GM10847 (cell line): ENCODE data around the gene SNX18.

Source experiments
- POLR2A ChIP-seq: IDR thresholded peaks from 2 replicates; pipeline ENCODE4 v1.6.1; 2011; ENCODE audit not compliant: insufficient read length; ENCODE audit errors: extremely low read depth

The SNX18 gene

DNA sequence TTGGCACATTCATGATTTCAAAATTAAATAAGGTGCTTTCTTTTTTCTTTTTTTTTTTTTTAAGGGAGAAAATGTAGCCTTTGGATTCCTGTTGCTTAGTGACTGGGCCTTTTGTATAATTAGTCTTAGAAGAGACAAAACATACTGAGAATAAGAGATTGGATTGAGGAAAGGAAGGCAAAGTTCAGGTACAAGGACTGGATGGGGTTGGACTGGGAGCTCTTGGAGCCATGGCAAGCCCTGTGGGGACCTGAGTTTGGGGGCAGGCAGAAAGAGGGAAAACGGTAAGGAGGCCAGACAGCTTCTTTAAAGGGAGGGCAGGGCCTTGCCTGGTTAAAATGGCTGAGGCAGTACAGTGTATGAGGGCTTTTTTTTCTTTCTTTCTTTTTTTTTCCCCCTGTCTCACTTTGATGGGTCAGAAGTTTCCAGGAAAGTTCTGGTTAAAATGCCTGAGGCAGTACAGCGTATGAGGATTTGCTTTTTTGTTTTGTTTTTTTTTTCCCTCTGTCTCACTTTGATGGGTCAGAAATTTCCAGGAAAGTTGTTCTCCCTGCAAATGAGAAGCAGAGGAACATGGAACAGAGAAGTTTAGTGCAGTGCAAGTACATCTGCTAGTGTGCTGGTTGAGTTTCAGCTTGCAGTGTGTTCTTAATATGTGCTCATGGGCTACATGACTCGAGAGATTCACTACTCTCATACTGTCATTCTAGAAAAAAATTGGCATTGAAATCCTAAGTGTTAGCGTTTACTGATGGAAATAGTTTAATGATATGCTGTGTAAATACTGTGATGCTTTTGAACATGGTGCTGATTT lies 16.8 kb downstream of the SNX18 start:
- no peak for TF ChIP-seq POLR2A

DNA sequence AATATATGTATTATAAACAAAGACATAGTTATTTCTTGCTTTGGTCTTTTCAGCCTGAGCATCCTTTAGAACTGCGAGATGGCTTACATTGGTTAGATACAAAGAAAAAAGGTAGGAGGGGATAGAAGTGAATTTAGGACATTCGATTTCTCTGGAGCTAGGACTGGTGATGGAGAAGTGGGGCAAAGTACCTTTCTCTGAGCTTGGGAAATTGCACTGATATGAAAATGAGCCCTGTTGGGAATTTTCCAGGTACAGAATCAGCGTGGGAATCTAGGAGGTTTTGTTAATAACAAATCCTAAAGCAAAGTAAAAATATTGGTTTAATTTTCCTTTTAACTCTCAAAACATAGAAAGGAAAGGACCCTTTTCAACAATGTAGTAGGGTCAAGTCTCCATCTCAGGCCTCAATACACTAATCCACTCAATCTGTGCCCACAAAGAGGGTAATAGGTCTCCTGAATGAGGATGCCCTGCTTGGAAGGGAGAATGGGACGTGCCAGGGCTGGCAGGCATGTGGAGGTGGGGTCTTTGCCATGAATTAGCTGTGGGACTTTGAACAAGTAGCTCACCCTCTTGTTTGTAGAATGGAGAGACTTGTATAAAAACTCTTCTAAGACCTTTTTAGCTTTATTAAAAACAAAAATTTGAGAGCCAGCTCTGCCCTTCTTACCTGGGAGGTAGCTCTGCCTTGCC lies 17.7 kb downstream of the SNX18 start:
- no peak for TF ChIP-seq POLR2A

DNA sequence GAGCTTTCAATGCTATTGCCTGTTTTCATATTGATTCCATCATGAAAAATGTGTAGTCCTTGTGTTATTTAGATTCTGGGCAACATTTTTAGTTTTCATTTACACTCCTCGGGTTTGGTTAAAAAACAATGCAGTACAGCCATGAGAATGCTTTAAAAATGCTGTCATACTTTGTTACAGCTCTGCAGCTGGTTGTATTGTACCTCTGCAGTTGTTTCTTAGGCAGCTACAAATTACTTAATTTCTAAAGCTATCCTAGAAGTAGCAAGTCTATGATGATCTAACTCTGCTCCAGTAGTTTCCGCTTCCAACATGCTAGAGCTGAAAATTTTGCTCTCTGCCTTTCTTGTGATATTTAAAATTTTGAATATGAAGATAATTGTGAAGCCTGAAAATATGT lies 20.2 kb downstream of the SNX18 start:
- TF ChIP-seq POLR2A = no peak

DNA sequence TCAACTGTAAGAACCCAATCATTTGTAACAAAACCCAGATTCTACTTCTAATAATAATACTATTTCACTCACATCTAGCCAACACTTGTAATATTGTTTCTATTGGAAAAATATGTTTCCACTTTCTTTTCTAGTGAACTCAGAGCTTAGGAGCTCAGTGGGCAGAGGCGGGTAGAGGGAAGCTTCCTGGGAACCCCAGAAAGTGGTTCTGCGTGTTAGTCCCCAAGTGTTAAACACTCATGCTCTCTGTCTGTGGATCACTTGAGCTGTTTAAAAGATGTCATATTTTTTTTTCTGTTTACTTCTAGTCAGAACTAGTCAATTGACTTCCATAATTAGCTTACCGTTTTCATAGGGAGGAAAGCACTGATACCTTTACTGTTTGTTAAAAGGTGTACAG lies 20.6 kb downstream of the SNX18 start:
- no peak for TF ChIP-seq POLR2A

DNA sequence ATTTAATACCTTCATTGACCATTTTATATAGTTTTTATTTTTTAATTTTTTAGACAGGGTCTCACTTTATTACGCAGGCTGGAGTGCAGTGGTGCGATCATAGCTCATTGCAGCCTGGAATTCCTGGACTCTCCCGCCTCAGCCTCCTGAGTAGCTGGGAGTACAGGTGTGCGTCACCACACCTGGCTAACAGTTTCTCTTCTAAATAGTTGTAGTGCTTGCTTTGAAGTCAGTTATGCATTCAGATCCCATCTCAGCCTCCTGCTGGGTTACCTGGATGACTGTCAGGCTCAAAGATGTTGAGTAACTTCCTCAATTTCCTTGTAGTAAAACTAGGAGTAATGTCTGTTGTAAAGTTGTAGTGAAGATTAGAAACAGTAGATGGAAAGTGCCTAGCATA lies 21.4 kb downstream of the SNX18 start:
- TF ChIP-seq POLR2A = no peak

DNA sequence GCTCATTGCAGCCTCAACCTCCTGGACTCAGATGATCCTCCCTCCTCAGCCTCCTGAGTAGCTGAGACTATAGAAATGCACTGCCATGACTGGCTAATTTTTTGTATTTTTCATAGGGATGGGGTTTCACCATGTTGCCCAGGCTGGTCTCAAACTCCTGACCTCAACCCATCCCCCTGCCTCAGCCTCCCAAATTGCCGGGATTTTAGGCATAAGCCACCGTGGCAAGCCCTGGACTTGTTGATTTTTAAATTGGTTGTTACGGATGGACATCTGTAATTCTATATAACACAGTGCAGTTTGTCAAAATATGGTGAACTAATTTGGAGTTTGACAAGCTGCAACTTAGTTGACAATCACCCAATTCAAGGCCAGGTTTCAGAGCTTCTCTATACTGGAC lies 22.7 kb downstream of the SNX18 start:
- no peak for TF ChIP-seq POLR2A

DNA sequence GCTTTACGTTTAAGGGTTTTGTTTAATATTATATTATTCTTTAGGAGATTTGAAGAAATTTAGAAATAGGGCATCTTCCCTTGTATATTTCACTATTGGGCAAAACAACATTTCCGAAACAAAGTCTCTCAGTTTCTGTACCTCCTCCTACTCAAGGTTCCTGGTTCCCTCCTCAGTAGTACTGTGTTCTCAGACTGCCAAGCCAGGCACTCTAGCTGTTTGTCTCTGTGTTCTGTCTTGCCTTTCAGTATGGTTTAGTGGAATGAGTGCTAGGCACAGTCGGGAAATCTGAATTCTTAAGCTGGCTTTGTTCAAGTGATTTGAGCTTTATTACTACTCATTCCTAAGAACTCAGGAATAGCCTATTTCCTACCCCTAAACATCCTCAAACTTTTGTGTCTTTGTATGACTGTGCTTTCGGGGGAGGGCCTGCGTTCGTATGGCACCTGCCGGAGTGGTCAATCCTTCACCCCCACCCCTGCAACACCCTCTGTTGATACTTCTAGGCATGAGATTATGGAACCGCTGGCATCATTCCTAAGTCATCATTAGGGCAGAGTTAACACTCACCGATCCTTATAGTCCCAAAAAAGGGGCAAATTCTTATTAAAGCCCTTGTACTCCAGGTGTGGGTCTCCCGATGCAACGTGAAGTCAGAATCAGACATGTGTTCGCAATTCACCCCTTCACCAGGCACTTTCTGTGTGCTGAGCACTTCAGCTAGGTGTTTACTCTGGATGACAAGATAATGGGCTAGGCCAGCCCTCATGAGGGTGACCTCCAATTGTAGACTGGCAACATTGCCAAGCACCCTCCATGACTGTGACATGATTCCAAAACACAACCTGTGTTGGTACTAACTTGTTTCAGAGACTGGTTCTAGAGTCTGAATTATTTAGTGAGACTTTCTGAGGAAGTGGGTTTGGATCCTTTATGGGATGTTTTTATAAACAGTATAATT lies 24.5 kb downstream of the SNX18 start:
- TF ChIP-seq POLR2A = no peak

DNA sequence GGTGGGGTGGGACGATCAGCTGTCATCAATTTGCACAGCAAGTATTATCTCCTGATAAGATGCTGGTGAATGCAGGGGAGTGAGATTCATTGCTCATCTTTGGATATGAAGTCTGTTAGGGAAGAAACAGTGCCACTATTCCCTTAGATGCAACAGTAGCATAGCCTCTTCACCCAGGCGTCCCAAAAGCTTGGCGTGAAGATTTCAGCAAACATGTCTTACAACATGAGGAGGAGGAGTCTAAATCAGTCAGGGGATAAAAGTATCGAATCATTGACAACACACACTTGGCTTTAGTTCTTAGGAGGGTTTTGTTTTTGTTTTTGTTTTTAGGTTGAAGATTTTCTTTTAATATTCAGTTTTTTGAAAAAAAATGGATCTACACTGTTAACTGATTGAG lies 26.5 kb downstream of the SNX18 start:
- no peak for TF ChIP-seq POLR2A

DNA sequence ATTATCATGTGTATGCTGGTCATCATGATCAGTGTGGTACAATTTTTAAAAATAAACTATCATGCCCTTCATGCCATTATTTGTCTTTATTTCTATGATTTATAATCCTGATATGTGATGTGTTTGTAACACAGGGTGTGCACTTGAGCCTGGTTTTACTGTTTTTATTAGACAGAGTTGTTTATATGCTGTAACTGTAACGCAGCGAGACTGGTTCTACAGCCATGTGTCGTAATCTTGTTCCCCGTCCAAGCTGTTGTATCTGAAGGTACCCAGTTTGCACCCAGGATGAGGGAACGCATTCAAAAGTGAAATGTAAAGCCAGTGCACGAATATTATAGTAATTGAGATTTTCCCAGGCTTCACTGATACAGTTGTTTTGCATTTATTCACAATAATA lies 28.2 kb downstream of the SNX18 start:
- TF ChIP-seq POLR2A = no peak

DNA sequence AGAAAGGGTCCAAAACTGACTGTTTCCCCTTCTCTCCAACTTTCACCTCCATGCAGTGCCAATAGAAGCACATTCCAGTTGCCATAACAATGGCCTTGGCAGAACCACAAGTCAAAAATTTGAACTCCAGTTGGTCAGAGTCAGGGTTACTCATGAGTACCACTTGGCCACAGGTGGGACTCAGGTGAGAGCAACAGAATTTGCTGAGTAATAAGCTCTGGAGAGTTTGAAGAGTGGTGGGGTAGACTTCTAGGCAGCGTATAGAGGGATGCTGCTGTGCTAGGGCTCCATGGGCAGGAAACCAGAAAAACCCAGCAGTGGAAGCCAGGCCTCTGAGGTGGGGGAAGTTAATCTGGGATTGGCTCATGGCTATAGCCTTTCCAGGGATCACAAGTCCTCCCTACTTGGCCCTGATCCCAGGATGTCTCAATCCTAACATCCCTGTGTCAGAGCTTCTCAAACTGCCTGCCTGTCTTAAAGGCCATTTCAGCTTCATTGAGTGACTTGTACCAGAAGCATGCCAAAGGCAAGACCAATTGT lies 30.2 kb downstream of the SNX18 start:
- TF ChIP-seq POLR2A = no peak

DNA sequence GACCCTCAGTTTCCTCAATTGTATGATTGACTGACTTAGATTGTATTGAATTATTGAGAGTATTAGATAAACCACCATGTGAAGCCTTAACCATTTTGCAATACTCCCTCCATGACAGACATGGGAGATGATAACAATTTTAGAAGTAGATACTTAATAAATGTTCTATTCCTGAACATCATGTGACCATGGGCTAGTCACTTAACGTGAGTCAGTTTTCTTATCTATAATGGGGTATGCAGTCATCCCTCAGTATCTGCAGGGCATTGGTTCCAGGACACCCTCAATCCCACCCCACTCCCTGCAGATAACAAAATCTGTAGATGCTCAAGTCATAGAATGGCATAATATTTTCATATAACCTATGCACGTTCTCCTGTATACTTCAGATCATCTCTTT lies 31.0 kb downstream of the SNX18 start:
- TF ChIP-seq POLR2A = no peak

DNA sequence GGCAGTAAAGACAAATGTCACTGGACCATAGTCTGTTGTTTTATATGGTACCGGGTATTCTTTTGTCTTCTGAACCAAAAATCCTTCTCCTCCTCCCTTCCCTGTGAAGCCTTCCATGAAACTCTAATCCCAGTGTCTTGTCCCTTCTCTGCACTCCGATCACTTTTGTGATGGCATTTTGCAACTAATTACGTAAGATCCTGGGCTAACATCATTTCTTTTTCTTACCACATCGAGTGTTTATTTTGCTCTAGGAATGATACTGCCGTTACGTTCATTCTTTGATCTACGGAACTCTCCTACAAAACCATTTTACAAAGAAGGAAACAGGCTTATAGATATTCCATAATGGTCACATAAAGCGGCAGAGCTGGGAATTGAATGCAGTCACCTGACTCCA lies 33.7 kb downstream of the SNX18 start:
- no peak for TF ChIP-seq POLR2A

DNA sequence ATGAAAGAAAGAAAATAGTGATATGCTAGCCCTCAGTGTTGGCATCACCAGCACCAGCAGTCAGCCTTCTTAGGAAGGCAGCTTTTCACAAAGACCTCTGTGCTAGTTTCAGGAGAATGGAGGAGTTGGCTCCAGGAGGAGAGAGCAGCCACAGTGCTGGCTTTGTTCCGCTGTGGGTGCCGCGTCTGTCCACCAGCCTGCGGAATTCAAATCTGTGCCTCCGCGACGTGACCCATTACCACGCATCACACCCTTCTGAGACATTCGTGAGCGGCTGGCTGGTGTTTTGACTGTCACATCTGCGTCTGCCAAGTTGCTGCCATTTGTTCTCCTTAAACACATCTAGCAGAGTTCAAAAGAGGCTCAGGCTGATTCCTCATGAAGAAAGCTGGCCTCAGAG lies 34.4 kb downstream of the SNX18 start:
- no peak for TF ChIP-seq POLR2A

DNA sequence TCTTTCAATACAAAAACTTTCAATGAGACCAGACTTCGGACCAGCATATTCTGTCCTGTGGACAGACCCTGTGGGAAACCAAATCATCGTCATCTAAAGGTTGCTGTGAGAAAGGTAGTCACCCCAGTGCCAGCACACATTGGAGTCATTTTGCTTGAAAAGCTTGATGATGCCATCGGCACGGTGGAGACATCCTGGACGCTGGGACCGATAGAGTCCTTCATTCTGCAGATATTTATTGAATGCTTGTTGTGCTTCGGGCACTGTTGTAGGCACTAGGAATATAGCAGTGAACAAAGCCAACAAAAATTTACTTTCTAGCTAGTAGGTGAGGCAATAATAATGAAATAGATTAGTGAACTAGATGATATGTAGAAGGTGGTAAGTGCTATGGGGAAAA lies 34.9 kb downstream of the SNX18 start:
- no peak for TF ChIP-seq POLR2A

DNA sequence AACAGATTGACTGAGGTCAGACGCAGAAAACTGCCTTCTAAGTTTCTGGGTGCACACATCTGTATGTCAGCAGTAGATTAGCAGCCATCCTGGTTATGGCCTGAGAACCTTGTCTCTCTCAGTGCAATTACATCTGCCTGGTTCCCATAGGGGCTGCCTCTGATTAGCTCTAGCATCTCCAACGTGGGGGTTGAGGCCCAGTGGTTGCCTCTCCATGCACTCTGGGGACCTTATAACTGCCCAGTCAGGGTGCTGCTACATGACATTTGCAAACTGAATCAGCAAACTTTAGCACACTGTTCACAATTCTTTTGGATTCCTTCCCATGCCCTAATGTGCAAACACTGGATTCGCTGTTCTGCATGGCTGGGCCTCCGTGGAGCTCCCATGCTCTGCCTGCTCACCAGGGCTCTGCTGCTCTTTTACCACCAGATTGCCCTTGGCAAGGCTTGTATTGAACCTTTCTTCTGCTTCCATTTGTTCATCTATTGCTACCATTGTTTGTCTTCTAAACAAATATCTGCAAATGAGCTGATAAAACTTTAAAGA lies 36.2 kb downstream of the SNX18 start:
- TF ChIP-seq POLR2A = no peak
